PC-3 (cell line): ENCODE measurements around the gene UBA6. TPM values are rescaled to one million over a fixed set of nuclear protein-coding genes. Genes with fewer than 3 reads are reported as not detected.

Experiments used
- ATAC-seq: fragments of 200-7000 bp; cut with Tn5 transposase; 2 replicates; pipeline ENCODE4 v1.9.1; 2020; ENCODE audit warnings: mild to moderate bottlenecking, moderate library complexity
- BruUV-seq: library from RNA; stranded (reverse); fragments of 400-500 nt; replicated peaks from 2 replicates; lab custom pipeline; 2021; lab: Mats Ljungman, UMichigan
- CTCF ChIA-PET: fragments of 300-600 bp; sonication (Branson Sonifier 250); formaldehyde crosslinking; loops from one replicate; lab custom pipeline; 2022; ENCODE audit warnings: antibody characterized with exemption; lab: Charles Lee
- POLR2A ChIA-PET: fragments of 300-600 bp; sonication (Branson Sonifier 250); formaldehyde crosslinking; loops from one replicate; lab custom pipeline; 2022; ENCODE audit warnings: antibody characterized with exemption; ENCODE audit not compliant: unreplicated experiment; lab: Charles Lee
- DNase-seq: peaks from one replicate; pipeline ENCODE4 v3.0.0-alpha.2; 2015
- H2AFZ ChIP-seq: fragments of 300-600 bp; sonication (generic); 2 replicates; pipeline ENCODE4 v1.6.0; 2016; ENCODE audit warnings: antibody characterized with exemption, low read length
- H3F3A ChIP-seq: fragments of 300-600 bp; sonication (generic); one replicate; pipeline ENCODE4 v1.6.0; 2017; ENCODE audit warnings: antibody characterized with exemption, low read length, control low read depth, mild to moderate bottlenecking; ENCODE audit not compliant: unreplicated experiment
- H3K27ac ChIP-seq: fragments of 300-600 bp; sonication (generic); 2 replicates; pipeline ENCODE4 v1.5.1; 2016; ENCODE audit warnings: mild to moderate bottlenecking, low read length
- H3K27me3 ChIP-seq: fragments of 300-600 bp; sonication (generic); 2 replicates; pipeline ENCODE4 v1.6.1; 2016; ENCODE audit warnings: low read length, mixed read lengths
- H3K36me3 ChIP-seq: fragments of 300-600 bp; sonication (generic); 2 replicates; pipeline ENCODE4 v1.6.1; 2016; ENCODE audit warnings: low read depth, mixed run types, low read length, mixed read lengths
- H3K4me1 ChIP-seq: fragments of 300-600 bp; sonication (generic); 2 replicates; pipeline ENCODE4 v1.5.1; 2016; ENCODE audit warnings: low read length; ENCODE audit not compliant: insufficient read depth
- H3K4me2 ChIP-seq: fragments of 300-600 bp; sonication (generic); 2 replicates; pipeline ENCODE4 v1.6.0; 2016; ENCODE audit warnings: low read length
- H3K4me3 ChIP-seq: fragments of 300-600 bp; sonication (generic); 2 replicates; pipeline ENCODE4 v1.5.1; 2016; ENCODE audit warnings: mild to moderate bottlenecking, low read length, mixed read lengths
- H3K79me2 ChIP-seq: fragments of 300-600 bp; sonication (generic); 2 replicates; pipeline ENCODE4 v1.6.1; 2017; ENCODE audit warnings: low read length, mixed read lengths
- H3K9ac ChIP-seq: fragments of 300-600 bp; sonication (generic); 2 replicates; pipeline ENCODE4 v1.6.0; 2016; ENCODE audit warnings: mild to moderate bottlenecking, low read length
- H3K9me2 ChIP-seq: fragments of 300-600 bp; sonication (generic); replicated peaks from 2 replicates; pipeline ENCODE4 v1.6.1; 2016; ENCODE audit warnings: mixed run types, low read length, mixed read lengths
- H3K9me3 ChIP-seq: fragments of 300-600 bp; sonication (generic); 2 replicates; pipeline ENCODE4 v1.6.1; 2016; ENCODE audit warnings: low read length, mixed read lengths
- H4K20me1 ChIP-seq: fragments of 300-600 bp; sonication (generic); 2 replicates; pipeline ENCODE4 v1.6.1; 2016; ENCODE audit warnings: low read length, mixed read lengths
- CTCF ChIP-seq: fragments of 300-600 bp; sonication (generic); conservative IDR thresholded peaks from 2 replicates; pipeline ENCODE4 v1.5.1; 2017; ENCODE audit warnings: antibody characterized with exemption, low read depth, mild to moderate bottlenecking, low read length
- EZH2 ChIP-seq: fragments of 300-600 bp; sonication (generic); IDR thresholded peaks from one replicate; pipeline ENCODE4 v1.6.1; 2017; ENCODE audit warnings: antibody characterized with exemption, mild to moderate bottlenecking, low read length; ENCODE audit not compliant: unreplicated experiment
- EZH2phosphoT487 ChIP-seq: fragments of 300-600 bp; sonication (generic); IDR thresholded peaks from 2 replicates; pipeline ENCODE4 v1.6.1; 2018; ENCODE audit warnings: mild to moderate bottlenecking, antibody characterized with exemption, low read length, borderline replicate concordance
- intact Hi-C: fragments of 100-400 bp; cut with micrococcal nuclease; formaldehyde crosslinking; loops from 2 replicates; pipeline ENCODE4 v1.9.0; 2023
- total RNA-seq: library from RNA; depleted of rRNA; stranded (reverse); fragments of >200 nt; gene quantifications from 2 replicates; pipeline ENCODE4 v1.2.3, GENCODE V29; 2014

The UBA6 gene
- total RNA-seq, 1 experiment from 2014 or later, result 94.6 TPM

- Histone ChIP-seq H3K27me3 (no peaks in the 10 kb centered on the region), H3K79me2 (peaks cover 7% of the 10 kb centered on the region; the same call in 1 of the 2 replicates), H2AFZ (no peak overlapping the region), H3F3A (no peaks in the 10 kb centered on the region), H3K36me3 (peaks cover 16% of the 10 kb centered on the region; the same call in 1 of the 2 replicates), H3K9me2 (no peaks in the 10 kb centered on the region), H3K27ac (no peak overlapping the region), H3K9ac (no peak overlapping the region), H3K4me3 (no peak overlapping the region), H3K4me1 (peaks cover 39% of the 10 kb centered on the region), H3K9me3 (no peaks in the 10 kb centered on the region), H4K20me1 (no peaks in the 10 kb centered on the region), H3K4me2 (no peak overlapping the region)
- POLR2A ChIA-PET, result no interaction called here
- no peak for ATAC-seq
- CTCF ChIA-PET, result no interaction called here
- TF ChIP-seq EZH2phosphoT487 (no peak), EZH2 (no peak)
- BruUV-seq, result no TSS peak
- intact Hi-C loops, result no loop called here
- DNase-seq, result no peak
These were observed 16.6 kb upstream of the UBA6 start for GRCh38 chr4:67717586-67717985.

- Histone ChIP-seq H3K27ac (no peak overlapping the region), H3K9me2 (no peaks in the 10 kb centered on the region), H3K9ac (no peak overlapping the region), H3K4me3 (no peak overlapping the region), H3K4me2 (no peak overlapping the region), H4K20me1 (no peaks in the 10 kb centered on the region), H3K27me3 (no peaks in the 10 kb centered on the region), H3K36me3 (0 out of 2 replicates have a peak, but pooled peaks cover under 1% of the 10 kb centered on the region), H2AFZ (no peak overlapping the region), H3F3A (no peaks in the 10 kb centered on the region), H3K9me3 (no peaks in the 10 kb centered on the region), H3K79me2 (peaks cover 16% of the 10 kb centered on the region), H3K4me1 (peaks cover 39% of the 10 kb centered on the region)
- peak; percentile 35 for TF ChIP-seq CTCF
- TF ChIP-seq EZH2phosphoT487, result no peak
- TF ChIP-seq EZH2, result no peak
- POLR2A ChIA-PET, result no interaction called here
- CTCF ChIA-PET, result no interaction called here
- no peak for ATAC-seq
- intact Hi-C loops, result no loop called here
- no peak for DNase-seq
- BruUV-seq, result no TSS peak
These were observed 14.0 kb upstream of the UBA6 start for GRCh38 chr4:67714955-67715354.

GRCh38 chr4:67714248-67714583 is 13.3 kb upstream of the UBA6 start:
- DNase-seq (no peak), ATAC-seq (no peak; the same call in 1 of the 2 replicates)
- CTCF ChIA-PET, result interaction anchor here (0.7 to 1.3 kb wide), 2 partner anchors 9 to 13 kb away, joined by 3 to 4 read pairs; partner anchors contain the start of gene UBA6
- BruUV-seq, result no TSS peak
- H3K9ac ChIP-seq, result no peak overlapping the region
- TF ChIP-seq CTCF (no peak), EZH2phosphoT487 (no peak), EZH2 (no peak)
- POLR2A ChIA-PET, result interaction anchor here (0.7 kb wide), 1 partner anchor 51 kb away, joined by 5 read pairs; no protein-coding TSS in a partner anchor
- H3K27me3 ChIP-seq, result no peaks in the 10 kb centered on the region
- H3K36me3 ChIP-seq, result no peaks in the 10 kb centered on the region
- H3K9me2 ChIP-seq, result no peaks in the 10 kb centered on the region
- peaks cover 16% of the 10 kb centered on the region for H3K79me2 ChIP-seq
- peak overlapping the region; percentile 58; the same call in 1 of the 2 replicates for H3K4me2 ChIP-seq
- no peaks in the 10 kb centered on the region for H4K20me1 ChIP-seq
- no peak overlapping the region for H3K4me3 ChIP-seq
- intact Hi-C loops, result no loop called here
- H3K27ac ChIP-seq, result peak overlapping the region; percentile 67
- no peaks in the 10 kb centered on the region for H3K9me3 ChIP-seq
- H3K4me1 ChIP-seq, result peaks cover 39% of the 10 kb centered on the region
- H2AFZ ChIP-seq, result no peak overlapping the region; the same call in 1 of the 2 replicates
- no peaks in the 10 kb centered on the region for H3F3A ChIP-seq
